ENCODE data around the gene MORN4. TPM values are rescaled to one million over a fixed set of nuclear protein-coding genes. Genes with fewer than 3 reads are reported as not detected.

The MORN4 gene
- total RNA-seq, 1 donor from 2014 or later = 2.3 TPM

DNA sequence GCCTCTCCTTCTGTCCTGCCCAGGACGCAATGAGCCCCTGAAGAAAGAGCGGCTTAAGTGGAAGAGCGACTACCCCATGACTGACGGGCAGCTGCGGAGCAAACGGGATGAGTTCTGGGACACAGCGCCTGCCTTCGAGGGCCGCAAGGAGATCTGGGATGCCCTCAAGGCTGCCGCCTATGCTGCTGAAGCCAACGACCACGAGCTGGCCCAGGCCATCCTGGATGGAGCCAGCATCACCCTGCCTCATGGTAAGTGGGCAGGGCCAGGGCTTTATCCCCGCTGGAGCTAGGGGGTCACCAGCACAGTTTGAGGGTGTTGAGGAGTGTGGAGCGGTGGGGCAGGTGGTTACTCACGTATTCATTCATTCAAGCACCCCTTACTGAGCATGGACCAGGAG is 65.4 kb downstream of the MORN4 start:
- Histone ChIP-seq H3K4me3 (no peak overlapping the region), H3K4me1 (peaks cover 9 to 15% of the 10 kb centered on the region in 2 donors), H3K9me3 (no peaks in the 10 kb centered on the region), H3K36me3 (peaks cover 26 to 33% of the 10 kb centered on the region in 2 donors), H3K27me3 (no peaks in the 10 kb centered on the region), H3K27ac (no peak overlapping the region)
- TF ChIP-seq, protein P1, sequence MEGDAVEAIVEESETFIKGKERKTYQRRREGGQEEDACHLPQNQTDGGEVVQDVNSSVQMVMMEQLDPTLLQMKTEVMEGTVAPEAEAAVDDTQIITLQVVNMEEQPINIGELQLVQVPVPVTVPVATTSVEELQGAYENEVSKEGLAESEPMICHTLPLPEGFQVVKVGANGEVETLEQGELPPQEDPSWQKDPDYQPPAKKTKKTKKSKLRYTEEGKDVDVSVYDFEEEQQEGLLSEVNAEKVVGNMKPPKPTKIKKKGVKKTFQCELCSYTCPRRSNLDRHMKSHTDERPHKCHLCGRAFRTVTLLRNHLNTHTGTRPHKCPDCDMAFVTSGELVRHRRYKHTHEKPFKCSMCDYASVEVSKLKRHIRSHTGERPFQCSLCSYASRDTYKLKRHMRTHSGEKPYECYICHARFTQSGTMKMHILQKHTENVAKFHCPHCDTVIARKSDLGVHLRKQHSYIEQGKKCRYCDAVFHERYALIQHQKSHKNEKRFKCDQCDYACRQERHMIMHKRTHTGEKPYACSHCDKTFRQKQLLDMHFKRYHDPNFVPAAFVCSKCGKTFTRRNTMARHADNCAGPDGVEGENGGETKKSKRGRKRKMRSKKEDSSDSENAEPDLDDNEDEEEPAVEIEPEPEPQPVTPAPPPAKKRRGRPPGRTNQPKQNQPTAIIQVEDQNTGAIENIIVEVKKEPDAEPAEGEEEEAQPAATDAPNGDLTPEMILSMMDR (IDR thresholded peaks at IDR 0.05) = no peak
- intact Hi-C loops (cut with DNase I) = no loop called here
- no peak for DNase-seq (ENCODE audit: low spot score in 2 of 2)

- Histone ChIP-seq H3K36me3 (peaks cover 23 to 33% of the 10 kb centered on the region in 2 donors), H3K9me3 (no peaks in the 10 kb centered on the region), H3K27me3 (no peaks in the 10 kb centered on the region), H3K27ac (peak overlapping the region in 1 of 2 donors; percentile 7), H3K4me3 (no peak overlapping the region), H3K4me1 (peaks cover 0 to 8% of the 10 kb centered on the region in 2 donors)
- intact Hi-C loops (cut with DNase I) = no loop called here
- TF ChIP-seq, protein P1 (IDR thresholded peaks at IDR 0.05) = no peak
- DNase-seq (ENCODE audit: low spot score in 2 of 2) = no peak
Observed at GRCh38 chr10:97566336-97566996, 66.8 kb downstream of the MORN4 start.

DNA sequence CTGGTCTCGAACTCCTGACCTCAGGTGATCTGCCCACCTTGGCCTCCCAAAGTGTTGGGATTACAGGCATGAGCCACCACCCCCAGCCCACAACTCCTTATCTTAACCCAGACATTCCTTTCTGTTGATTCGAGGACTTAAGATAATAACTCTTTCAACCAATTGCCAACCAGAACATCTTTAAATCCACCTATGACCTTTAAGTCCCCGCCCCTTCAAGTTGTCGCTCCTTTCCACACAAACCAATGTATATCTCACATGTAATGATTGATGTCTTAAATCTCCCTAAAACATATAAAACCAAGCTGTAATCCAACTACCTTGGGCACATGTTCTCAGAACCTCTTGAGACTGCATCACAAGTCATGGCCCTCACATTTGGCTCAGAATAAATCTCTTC is 68.5 kb downstream of the MORN4 start:
- Histone ChIP-seq H3K4me1 (peaks cover 0 to 8% of the 10 kb centered on the region in 2 donors), H3K9me3 (no peaks in the 10 kb centered on the region), H3K27me3 (no peaks in the 10 kb centered on the region), H3K4me3 (no peak overlapping the region), H3K36me3 (peaks cover 15 to 19% of the 10 kb centered on the region in 2 donors), H3K27ac (no peak overlapping the region)
- intact Hi-C loops (cut with DNase I) = no loop called here
- no peak for DNase-seq (ENCODE audit: low spot score in 2 of 2)
- TF ChIP-seq, protein P1 (IDR thresholded peaks at IDR 0.05) = no peak

Other genes starting within 250 kb of the MORN4 start
- gene RRP12, start 232.2 kb downstream of the MORN4 start, total RNA-seq = 5.9 TPM
- gene PGAM1, start 207.3 kb downstream of the MORN4 start, total RNA-seq = 171 TPM
- 11.3 TPM for gene EXOSC1, start 187.5 kb downstream of the MORN4 start, total RNA-seq
- 30.4 TPM for gene ZDHHC16, start 187.3 kb downstream of the MORN4 start, total RNA-seq
- 34.0 TPM for gene MMS19, start 135.1 kb downstream of the MORN4 start, total RNA-seq
- gene UBTD1, start 134.6 kb downstream of the MORN4 start, total RNA-seq = 33.0 TPM
- not detected for gene ANKRD2, start 60.7 kb downstream of the MORN4 start, total RNA-seq
- 2.6 TPM for gene HOGA1, start 49.1 kb downstream of the MORN4 start, total RNA-seq
- gene C10orf62, start 43.8 kb downstream of the MORN4 start, total RNA-seq = not detected
- gene PI4K2A, start 7.2 kb upstream of the MORN4 start, total RNA-seq = 33.7 TPM
- 23.7 TPM for gene AVPI1, start 53.7 kb upstream of the MORN4 start, total RNA-seq
- gene MARVELD1, start 80.2 kb upstream of the MORN4 start, total RNA-seq = 43.7 TPM
- gene ZFYVE27, start 103.6 kb upstream of the MORN4 start, total RNA-seq = 62.2 TPM
- not detected for gene SFRP5, start 138.5 kb upstream of the MORN4 start, total RNA-seq
- gene GOLGA7B, start 216.3 kb upstream of the MORN4 start, total RNA-seq = 0.11 TPM